ENCODE results near the gene DOCK4.

DOCK4 gene

DNA sequence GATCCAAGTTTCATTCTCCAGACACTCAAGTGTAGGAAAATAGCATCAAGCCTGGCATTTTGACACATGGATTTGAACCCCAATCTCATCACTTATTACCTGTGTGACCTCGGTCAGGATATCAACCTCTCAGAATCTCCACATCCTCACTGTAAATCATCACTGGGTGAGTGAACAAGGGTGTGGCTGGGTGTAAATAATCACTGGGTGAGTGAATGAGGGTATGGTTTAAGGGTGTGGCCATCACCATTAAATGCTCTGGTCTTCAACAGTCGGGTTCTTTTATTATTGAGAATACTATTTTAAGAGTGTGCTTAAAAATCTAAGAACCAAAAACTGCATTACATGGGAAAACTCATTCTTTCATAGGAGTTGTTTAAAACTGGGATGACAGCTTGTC lies 200.1 kb downstream of the DOCK4 start:
- Histone ChIP-seq H3K36me3 (ENCODE audit: low read length) (no peaks in the 10 kb centered on the region), H2AFZ (ENCODE audit: low read depth, low read length, severe bottlenecking) (no peak overlapping the region), H4K20me1 (ENCODE audit: low read depth, low read length) (no peaks in the 10 kb centered on the region), H3K27ac (ENCODE audit: low read depth, low read length) (no peak overlapping the region), H3K4me3 (ENCODE audit: insufficient read depth, low read length, poor library complexity, severe bottlenecking) (no peak overlapping the region), H3K9me3 (ENCODE audit: insufficient read depth, low read length) (no peaks in the 10 kb centered on the region), H3K27me3 (ENCODE audit: low read length) (no peaks in the 10 kb centered on the region), H3K9me2 (replicated peaks; ENCODE audit: insufficient read depth, low read length) (no peaks in the 10 kb centered on the region), H3F3A (ENCODE audit: insufficient read depth) (no peaks in the 10 kb centered on the region), H3K79me2 (ENCODE audit: insufficient read depth, low read length) (no peaks in the 10 kb centered on the region), H3K9ac (ENCODE audit: low read length) (no peak overlapping the region), H3K4me2 (ENCODE audit: low read depth, low read length, poor library complexity, severe bottlenecking) (no peak overlapping the region)
- TF ChIP-seq, protein P1, sequence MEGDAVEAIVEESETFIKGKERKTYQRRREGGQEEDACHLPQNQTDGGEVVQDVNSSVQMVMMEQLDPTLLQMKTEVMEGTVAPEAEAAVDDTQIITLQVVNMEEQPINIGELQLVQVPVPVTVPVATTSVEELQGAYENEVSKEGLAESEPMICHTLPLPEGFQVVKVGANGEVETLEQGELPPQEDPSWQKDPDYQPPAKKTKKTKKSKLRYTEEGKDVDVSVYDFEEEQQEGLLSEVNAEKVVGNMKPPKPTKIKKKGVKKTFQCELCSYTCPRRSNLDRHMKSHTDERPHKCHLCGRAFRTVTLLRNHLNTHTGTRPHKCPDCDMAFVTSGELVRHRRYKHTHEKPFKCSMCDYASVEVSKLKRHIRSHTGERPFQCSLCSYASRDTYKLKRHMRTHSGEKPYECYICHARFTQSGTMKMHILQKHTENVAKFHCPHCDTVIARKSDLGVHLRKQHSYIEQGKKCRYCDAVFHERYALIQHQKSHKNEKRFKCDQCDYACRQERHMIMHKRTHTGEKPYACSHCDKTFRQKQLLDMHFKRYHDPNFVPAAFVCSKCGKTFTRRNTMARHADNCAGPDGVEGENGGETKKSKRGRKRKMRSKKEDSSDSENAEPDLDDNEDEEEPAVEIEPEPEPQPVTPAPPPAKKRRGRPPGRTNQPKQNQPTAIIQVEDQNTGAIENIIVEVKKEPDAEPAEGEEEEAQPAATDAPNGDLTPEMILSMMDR (IDR thresholded peaks at IDR 0.05; ENCODE audit: insufficient read depth, low read length, poor library complexity, severe bottlenecking): no peak
- no peak for TF ChIP-seq EZH2phosphoT487 (conservative IDR thresholded peaks at IDR 0.05; ENCODE audit: low read length)

- Histone ChIP-seq H4K20me1 (ENCODE audit: low read depth, low read length) (no peaks in the 10 kb centered on the region), H3K9me2 (replicated peaks; ENCODE audit: insufficient read depth, low read length) (no peaks in the 10 kb centered on the region), H3K27me3 (ENCODE audit: low read length) (no peaks in the 10 kb centered on the region), H3K9ac (ENCODE audit: low read length) (no peak overlapping the region), H2AFZ (ENCODE audit: low read depth, low read length, severe bottlenecking) (no peak overlapping the region), H3K79me2 (ENCODE audit: insufficient read depth, low read length) (no peaks in the 10 kb centered on the region), H3K4me2 (ENCODE audit: low read depth, low read length, poor library complexity, severe bottlenecking) (no peak overlapping the region), H3K27ac (ENCODE audit: low read depth, low read length) (no peak overlapping the region), H3F3A (ENCODE audit: insufficient read depth) (no peaks in the 10 kb centered on the region), H3K9me3 (ENCODE audit: insufficient read depth, low read length) (no peaks in the 10 kb centered on the region), H3K4me3 (ENCODE audit: insufficient read depth, low read length, poor library complexity, severe bottlenecking) (no peak overlapping the region), H3K36me3 (ENCODE audit: low read length) (no peaks in the 10 kb centered on the region)
- TF ChIP-seq, protein P1 (IDR thresholded peaks at IDR 0.05; ENCODE audit: insufficient read depth, low read length, poor library complexity, severe bottlenecking): no peak
- TF ChIP-seq EZH2phosphoT487 (conservative IDR thresholded peaks at IDR 0.05; ENCODE audit: low read length): no peak
These were observed 200.9 kb downstream of the DOCK4 start for GRCh38 chr7:112005205-112005775.

GRCh38 chr7:112001091-112001826 lies 204.9 kb downstream of the DOCK4 start:
- Histone ChIP-seq H3K9me3 (ENCODE audit: insufficient read depth, low read length) (no peaks in the 10 kb centered on the region), H4K20me1 (ENCODE audit: low read depth, low read length) (no peaks in the 10 kb centered on the region), H3K9me2 (replicated peaks; ENCODE audit: insufficient read depth, low read length) (no peaks in the 10 kb centered on the region), H3K4me2 (ENCODE audit: low read depth, low read length, poor library complexity, severe bottlenecking) (no peak overlapping the region), H3K9ac (ENCODE audit: low read length) (no peak overlapping the region), H3F3A (ENCODE audit: insufficient read depth) (no peaks in the 10 kb centered on the region), H3K79me2 (ENCODE audit: insufficient read depth, low read length) (no peaks in the 10 kb centered on the region), H3K36me3 (ENCODE audit: low read length) (no peaks in the 10 kb centered on the region), H3K27me3 (ENCODE audit: low read length) (no peaks in the 10 kb centered on the region), H3K27ac (ENCODE audit: low read depth, low read length) (no peak overlapping the region), H3K4me3 (ENCODE audit: insufficient read depth, low read length, poor library complexity, severe bottlenecking) (no peak overlapping the region), H2AFZ (ENCODE audit: low read depth, low read length, severe bottlenecking) (no peak overlapping the region)
- no peak for TF ChIP-seq EZH2phosphoT487 (conservative IDR thresholded peaks at IDR 0.05; ENCODE audit: low read length)
- TF ChIP-seq, protein P1 (IDR thresholded peaks at IDR 0.05; ENCODE audit: insufficient read depth, low read length, poor library complexity, severe bottlenecking): no peak
